Peyer's patch (tissue), 4 donors: Measurements from ENCODE around the gene ATP5PD.
"Not testable (repeated sequence)": the region's sequence is repeated elsewhere in the genome, so short reads cannot be mapped to it uniquely, and the experiment has no call there.

Source experiments
- POLR2A ChIP-seq, 2 donors: fragments of 450-650 bp; IDR thresholded peaks; one replicate each; pipeline ENCODE4 v1.5.1; 2017; ENCODE audit warnings: antibody characterized with exemption in 2 of 2, mild to moderate bottlenecking in 2 of 2, moderate library complexity in 2 of 2
- TF ChIP-seq, protein P1 (sequence below), 6 experiments: fragments of 450-650 bp in 4 of 6; fragments of 200-600 bp in 2 of 6; sonication (generic) in 1 of 6; IDR thresholded peaks; one replicate each; pipeline ENCODE4 v1.5.1; 2017 to 2019; ENCODE audit warnings: antibody characterized with exemption in 6 of 6, mild to moderate bottlenecking in 3 of 6, moderate library complexity in 1 of 6

DNA sequence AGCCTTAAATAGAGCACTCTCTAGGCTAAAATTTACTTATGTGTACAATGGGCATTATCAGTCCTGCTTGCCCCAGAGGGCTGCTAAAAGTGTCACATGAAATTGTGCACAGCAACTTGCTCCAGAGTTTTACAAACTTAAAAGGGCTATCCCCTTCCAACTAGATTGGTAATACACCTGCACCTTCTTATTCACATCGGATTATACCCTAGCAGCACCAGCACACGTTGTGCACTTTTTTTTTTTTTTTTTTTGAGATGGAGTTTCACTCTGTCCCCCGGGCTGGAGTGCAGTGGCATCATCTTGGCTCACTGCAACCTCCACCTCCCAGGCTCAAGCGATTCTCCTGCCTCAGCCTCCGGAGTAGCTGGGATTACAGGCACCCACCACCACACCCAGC is 3.0 kb downstream of the ATP5PD start:
- TF ChIP-seq, protein P1, sequence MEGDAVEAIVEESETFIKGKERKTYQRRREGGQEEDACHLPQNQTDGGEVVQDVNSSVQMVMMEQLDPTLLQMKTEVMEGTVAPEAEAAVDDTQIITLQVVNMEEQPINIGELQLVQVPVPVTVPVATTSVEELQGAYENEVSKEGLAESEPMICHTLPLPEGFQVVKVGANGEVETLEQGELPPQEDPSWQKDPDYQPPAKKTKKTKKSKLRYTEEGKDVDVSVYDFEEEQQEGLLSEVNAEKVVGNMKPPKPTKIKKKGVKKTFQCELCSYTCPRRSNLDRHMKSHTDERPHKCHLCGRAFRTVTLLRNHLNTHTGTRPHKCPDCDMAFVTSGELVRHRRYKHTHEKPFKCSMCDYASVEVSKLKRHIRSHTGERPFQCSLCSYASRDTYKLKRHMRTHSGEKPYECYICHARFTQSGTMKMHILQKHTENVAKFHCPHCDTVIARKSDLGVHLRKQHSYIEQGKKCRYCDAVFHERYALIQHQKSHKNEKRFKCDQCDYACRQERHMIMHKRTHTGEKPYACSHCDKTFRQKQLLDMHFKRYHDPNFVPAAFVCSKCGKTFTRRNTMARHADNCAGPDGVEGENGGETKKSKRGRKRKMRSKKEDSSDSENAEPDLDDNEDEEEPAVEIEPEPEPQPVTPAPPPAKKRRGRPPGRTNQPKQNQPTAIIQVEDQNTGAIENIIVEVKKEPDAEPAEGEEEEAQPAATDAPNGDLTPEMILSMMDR (IDR thresholded peaks at IDR 0.05), result not testable (repeated sequence)
- TF ChIP-seq POLR2A (IDR thresholded peaks at IDR 0.05), result not testable (repeated sequence)
